ENCODE results near the gene USP48.

- TF ChIP-seq YY1 (IDR thresholded peaks at IDR 0.05; ENCODE audit: insufficient read depth, insufficient read length) = no peak
- TF ChIP-seq SUZ12 (IDR thresholded peaks at IDR 0.05; ENCODE audit: extremely low read depth, insufficient read depth, insufficient read length) = no peak
- no peak for TF ChIP-seq ZNF274 (IDR thresholded peaks at IDR 0.05; ENCODE audit: low read depth, low read length)
Observed at GRCh38 chr1:21707086-21707840, 75.7 kb downstream of the USP48 start.
